Lung (tissue), 12 donors: ENCODE measurements around the gene SIK3. TPM values are rescaled to one million over a fixed set of nuclear protein-coding genes. Genes with fewer than 3 reads are reported as not detected.

Experiments used
- ATAC-seq: fragments of 200-7000 bp; cut with Tn5 transposase; one replicate; pipeline ENCODE4 v1.9.1; 2020; ENCODE audit warnings: moderate number of reproducible peaks; ENCODE audit not compliant: insufficient read depth, low FRiP score
- DNase-seq, 3 donors: peaks; one replicate each; pipeline ENCODE4 v3.0.0-alpha.2; 2013 to 2017
- H3K27ac ChIP-seq, 2 donors: one replicate each; pipeline ENCODE4 v1.5.1; 2013; ENCODE audit warnings: mild to moderate bottlenecking in 2 of 2, moderate library complexity in 2 of 2, control low read depth in 1 of 2, inconsistent platforms in 1 of 2, low read depth in 1 of 2, low read length in 1 of 2
- H3K27me3 ChIP-seq, 3 donors: one replicate each; pipeline ENCODE4 v1.5.1; 2013; ENCODE audit warnings: low read length in 2 of 3; ENCODE audit not compliant: control insufficient read depth in 3 of 3, insufficient read depth in 3 of 3
- H3K36me3 ChIP-seq, 4 donors: one replicate each; pipeline ENCODE4 v1.5.1; 2013; ENCODE audit warnings: low read length in 4 of 4, mild to moderate bottlenecking in 1 of 4, moderate library complexity in 1 of 4; ENCODE audit not compliant: control insufficient read depth in 4 of 4, insufficient read depth in 4 of 4
- H3K4me1 ChIP-seq, 5 donors: one replicate each; pipeline ENCODE4 v1.5.1; 2013; ENCODE audit warnings: low read length in 5 of 5, mild to moderate bottlenecking in 2 of 5, moderate library complexity in 1 of 5; ENCODE audit not compliant: control insufficient read depth in 5 of 5, insufficient read depth in 5 of 5
- H3K4me3 ChIP-seq: one replicate; pipeline ENCODE4 v1.5.1; 2013; ENCODE audit warnings: mild to moderate bottlenecking, control low read depth, moderate library complexity
- H3K9ac ChIP-seq, 2 donors: one replicate each; pipeline ENCODE4 v1.5.1; 2013; ENCODE audit warnings: low read length in 2 of 2, control low read depth in 1 of 2; ENCODE audit not compliant: insufficient read depth in 1 of 2
- H3K9me3 ChIP-seq, 4 donors: one replicate each; pipeline ENCODE4 v1.5.1; 2013; ENCODE audit warnings: low read length in 3 of 4, mild to moderate bottlenecking in 1 of 4, moderate library complexity in 1 of 4; ENCODE audit not compliant: control insufficient read depth in 4 of 4, insufficient read depth in 3 of 4
- WGBS, 2 donors: extraction: QIAGEN DNeasy Blood & Tissue Kit; methylation state at CpG; one replicate each; pipeline ENCODE4 v1.1.7; 2013; 5-methylcytosine and 5-hydroxymethylcytosine counted together
- polyA plus RNA-seq, 2 donors: library from polyadenylated mRNA; stranded (reverse); fragments of 200-250 nt; gene quantifications; one replicate each; pipeline ENCODE4 v1.2.1, GENCODE V29; 2013
- total RNA-seq, 2 donors: library from RNA; depleted of rRNA in 1 of 2; stranded (reverse); fragments of >200 nt in 1 of 2; gene quantifications; one replicate each; pipeline ENCODE4 v1.2.1, GENCODE V29; 2014 to 2021
- TF ChIP-seq, protein P1 (sequence below): IDR thresholded peaks from 2 replicates; pipeline ENCODE4 v1.5.1; 2012; ENCODE audit warnings: mild to moderate bottlenecking; ENCODE audit errors: control extremely low read depth, extremely low read depth
- donor health status: control.
- donor health status: control.
- donor health status: Bipolar disorder and iron deficiency.
- donor health status: healthy.
- donor health status: DM: yes; HTN: yes; CAD: no.

SIK3 gene
- total and polyA plus RNA-seq, 4 donors = 9.0 to 43.4 (median 29.6) TPM

DNA sequence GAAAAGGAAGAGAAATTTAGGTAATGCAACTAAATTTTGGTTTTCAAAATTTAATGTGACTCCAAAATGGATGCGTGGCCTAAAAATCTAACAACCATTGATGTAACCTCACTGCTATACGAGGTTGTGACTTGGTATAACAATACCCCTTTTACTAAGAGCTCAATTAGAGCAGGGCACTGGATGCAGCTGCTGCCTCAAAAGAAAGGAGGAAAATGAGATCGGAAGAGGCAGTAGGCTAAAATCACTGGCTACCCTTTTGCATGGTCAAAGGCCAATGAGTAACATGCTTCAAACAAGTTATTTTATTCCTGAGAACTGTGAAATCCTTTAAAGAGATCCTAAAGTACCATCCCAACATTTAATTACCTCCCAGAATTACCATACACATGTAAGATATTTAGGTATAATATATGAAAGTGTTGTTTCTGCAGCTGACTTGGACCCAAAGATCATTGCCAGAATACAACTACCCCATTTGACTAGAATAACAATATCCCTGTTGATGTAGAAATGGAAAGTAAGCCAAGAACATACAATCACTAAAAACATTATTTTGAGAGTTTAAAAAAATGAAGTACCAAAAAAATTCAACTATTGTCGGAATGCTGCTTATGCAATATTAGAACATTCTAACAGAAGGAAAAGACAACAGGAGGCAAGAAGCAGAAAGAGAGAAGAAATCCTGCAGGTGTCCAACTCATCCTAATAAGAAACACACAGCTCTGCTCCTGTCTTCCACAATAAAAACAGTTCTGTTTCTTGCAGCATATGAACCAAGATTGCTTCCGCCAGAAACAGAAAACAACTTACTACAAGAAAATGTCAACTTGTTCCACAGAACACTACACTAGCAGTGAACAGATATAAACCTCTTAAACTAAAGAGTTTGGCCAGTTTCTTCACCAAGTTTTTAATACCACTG is 15.0 kb downstream of the SIK3 start:
- Histone ChIP-seq H3K4me1 (peaks cover 0 to 12% (median 4%) of the 10 kb centered on the region in 5 donors), H3K36me3 (no peaks in the 10 kb centered on the region), H3K9me3 (no peaks in the 10 kb centered on the region), H3K27ac (no peak overlapping the region), H3K9ac (no peak overlapping the region), H3K4me3 (no peak overlapping the region), H3K27me3 (no peaks in the 10 kb centered on the region)
- 71 to 77% methylated on average over 5 of the region's 5 CpGs for WGBS, 2 donors
- no peak for DNase-seq
- TF ChIP-seq, protein P1, sequence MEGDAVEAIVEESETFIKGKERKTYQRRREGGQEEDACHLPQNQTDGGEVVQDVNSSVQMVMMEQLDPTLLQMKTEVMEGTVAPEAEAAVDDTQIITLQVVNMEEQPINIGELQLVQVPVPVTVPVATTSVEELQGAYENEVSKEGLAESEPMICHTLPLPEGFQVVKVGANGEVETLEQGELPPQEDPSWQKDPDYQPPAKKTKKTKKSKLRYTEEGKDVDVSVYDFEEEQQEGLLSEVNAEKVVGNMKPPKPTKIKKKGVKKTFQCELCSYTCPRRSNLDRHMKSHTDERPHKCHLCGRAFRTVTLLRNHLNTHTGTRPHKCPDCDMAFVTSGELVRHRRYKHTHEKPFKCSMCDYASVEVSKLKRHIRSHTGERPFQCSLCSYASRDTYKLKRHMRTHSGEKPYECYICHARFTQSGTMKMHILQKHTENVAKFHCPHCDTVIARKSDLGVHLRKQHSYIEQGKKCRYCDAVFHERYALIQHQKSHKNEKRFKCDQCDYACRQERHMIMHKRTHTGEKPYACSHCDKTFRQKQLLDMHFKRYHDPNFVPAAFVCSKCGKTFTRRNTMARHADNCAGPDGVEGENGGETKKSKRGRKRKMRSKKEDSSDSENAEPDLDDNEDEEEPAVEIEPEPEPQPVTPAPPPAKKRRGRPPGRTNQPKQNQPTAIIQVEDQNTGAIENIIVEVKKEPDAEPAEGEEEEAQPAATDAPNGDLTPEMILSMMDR = no peak
- ATAC-seq = no peak

DNA sequence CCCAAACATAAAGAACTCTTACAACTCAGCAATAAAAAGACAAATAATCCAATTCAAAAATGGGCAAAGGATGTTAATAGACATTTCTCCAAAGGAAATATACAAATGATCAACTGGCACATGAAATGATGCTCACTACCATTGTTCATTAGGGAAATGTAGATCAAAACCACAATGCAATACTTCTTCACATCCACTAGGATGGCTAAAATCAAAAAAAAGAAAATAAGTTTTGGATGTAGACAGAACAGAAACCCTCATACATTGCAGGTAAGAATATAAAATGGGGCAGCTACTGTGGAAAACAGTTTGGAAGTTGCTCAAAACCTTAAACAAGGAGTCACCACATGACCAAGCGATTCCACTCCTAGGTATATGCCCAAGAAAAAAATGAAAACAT is 16.3 kb downstream of the SIK3 start:
- 97 to 98% methylated on average over 1 of the region's 1 CpG for WGBS, 2 donors
- Histone ChIP-seq H3K27ac (no peak overlapping the region), H3K9me3 (no peaks in the 10 kb centered on the region), H3K4me1 (peaks cover 0 to 12% (median 5%) of the 10 kb centered on the region in 5 donors), H3K27me3 (no peaks in the 10 kb centered on the region), H3K9ac (no peak overlapping the region), H3K4me3 (no peak overlapping the region), H3K36me3 (no peaks in the 10 kb centered on the region)
- DNase-seq (no peak), ATAC-seq (no peak)
- TF ChIP-seq, protein P1 = no peak

DNA sequence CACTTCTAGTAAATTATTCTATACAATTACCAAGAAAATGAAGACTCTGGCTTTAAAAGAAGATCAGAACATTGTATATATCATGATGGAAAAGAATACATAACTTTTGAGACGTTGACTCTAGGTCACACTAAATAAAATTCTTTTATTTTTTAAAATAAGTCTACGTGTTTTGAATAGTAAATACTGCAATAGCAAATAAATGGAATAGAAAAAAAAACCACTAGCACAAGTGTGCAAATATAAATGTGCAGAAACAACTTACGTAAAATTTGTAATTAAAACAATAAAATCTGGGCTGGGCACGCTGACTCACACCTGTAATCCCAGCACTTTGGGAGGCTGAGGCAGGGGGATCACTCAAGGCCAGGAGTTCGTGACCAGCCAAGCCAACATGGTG is 17.9 kb downstream of the SIK3 start:
- Histone ChIP-seq H3K4me3 (no peak overlapping the region), H3K27ac (no peak overlapping the region), H3K4me1 (peaks cover 0 to 12% (median 7%) of the 10 kb centered on the region in 5 donors), H3K9ac (no peak overlapping the region), H3K36me3 (no peaks in the 10 kb centered on the region), H3K9me3 (no peaks in the 10 kb centered on the region), H3K27me3 (no peaks in the 10 kb centered on the region)
- no peak for DNase-seq
- no peak for ATAC-seq
- TF ChIP-seq, protein P1 = no peak
- WGBS, 2 donors = 94 to 98% methylated on average over 5 of the region's 5 CpGs
